ENCODE data around the gene SDHAF4. TPM values are rescaled to one million over a fixed set of nuclear protein-coding genes. Genes with fewer than 3 reads are reported as not detected.

Gene SDHAF4
- 9.3 and 11.2 TPM in 2 replicates for total RNA-seq

DNA sequence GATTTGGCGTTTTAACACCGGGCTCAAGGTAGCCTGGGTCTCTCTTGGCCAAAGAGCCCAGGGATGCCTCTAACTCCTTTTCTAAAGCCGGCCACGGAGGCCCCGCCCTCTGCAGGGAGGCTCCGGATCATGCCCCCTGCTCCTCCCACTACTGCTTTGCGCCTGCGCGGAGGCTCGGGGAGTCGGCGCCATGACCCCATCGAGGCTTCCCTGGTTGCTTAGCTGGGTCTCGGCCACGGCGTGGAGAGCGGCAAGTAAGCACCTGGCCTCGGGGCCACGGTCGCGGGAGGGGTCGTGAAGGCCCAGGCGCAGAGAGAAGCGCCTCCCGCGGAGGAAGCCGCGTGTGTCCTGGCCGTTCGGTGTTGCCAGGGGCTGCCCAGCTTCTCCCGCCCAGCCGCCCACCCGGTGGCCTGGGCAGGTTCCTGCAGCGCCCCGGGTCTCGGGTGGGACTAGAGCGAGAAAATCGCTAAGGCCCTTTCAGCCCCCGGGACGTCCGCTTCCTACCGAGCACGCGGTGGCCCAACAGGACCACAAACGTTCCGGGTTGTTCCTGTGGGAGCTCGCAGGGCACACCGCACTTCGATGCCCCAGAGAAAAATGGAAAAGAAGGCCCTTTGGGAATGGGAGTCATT lies at the start of gene SDHAF4:
SDHAF4 (plus strand) TSS at position 180 of the 632 bp plus-strand sequence; CDS start at position 191, 11 bp downstream.
- DNase-seq (ENCODE audit: low read depth) = peak; percentile 84
- TF ChIP-seq, protein P1, sequence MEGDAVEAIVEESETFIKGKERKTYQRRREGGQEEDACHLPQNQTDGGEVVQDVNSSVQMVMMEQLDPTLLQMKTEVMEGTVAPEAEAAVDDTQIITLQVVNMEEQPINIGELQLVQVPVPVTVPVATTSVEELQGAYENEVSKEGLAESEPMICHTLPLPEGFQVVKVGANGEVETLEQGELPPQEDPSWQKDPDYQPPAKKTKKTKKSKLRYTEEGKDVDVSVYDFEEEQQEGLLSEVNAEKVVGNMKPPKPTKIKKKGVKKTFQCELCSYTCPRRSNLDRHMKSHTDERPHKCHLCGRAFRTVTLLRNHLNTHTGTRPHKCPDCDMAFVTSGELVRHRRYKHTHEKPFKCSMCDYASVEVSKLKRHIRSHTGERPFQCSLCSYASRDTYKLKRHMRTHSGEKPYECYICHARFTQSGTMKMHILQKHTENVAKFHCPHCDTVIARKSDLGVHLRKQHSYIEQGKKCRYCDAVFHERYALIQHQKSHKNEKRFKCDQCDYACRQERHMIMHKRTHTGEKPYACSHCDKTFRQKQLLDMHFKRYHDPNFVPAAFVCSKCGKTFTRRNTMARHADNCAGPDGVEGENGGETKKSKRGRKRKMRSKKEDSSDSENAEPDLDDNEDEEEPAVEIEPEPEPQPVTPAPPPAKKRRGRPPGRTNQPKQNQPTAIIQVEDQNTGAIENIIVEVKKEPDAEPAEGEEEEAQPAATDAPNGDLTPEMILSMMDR (IDR thresholded peaks at IDR 0.05; ENCODE audit: insufficient read depth, low read depth, low read length) = peak; percentile 28
- H3K4me3 ChIP-seq (ENCODE audit: low read depth, low read length) = peak within 1 kb of the TSS; percentile 78

DNA sequence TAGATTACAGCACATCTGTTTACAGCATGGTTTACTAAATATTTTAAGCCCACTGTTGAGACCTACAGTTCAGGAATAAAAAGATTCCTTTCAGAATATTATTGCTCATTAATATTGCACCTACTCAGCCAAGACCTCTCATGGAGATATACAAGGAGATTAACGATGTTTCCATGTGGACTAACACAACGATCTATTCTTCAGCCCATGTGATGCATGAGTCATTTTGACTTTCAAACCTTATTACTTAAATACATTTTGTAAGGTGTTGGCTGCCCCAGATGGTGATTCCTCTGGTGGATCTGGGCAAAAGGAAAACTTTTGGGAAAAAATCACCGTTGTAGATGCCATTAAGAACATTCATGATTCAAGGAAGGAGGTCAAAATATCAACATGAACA lies 48.0 kb upstream of the SDHAF4 start:
- TF ChIP-seq, protein P1 (IDR thresholded peaks at IDR 0.05; ENCODE audit: insufficient read depth, low read depth, low read length) = no peak
- DNase-seq (ENCODE audit: low read depth) = no peak
- H3K4me3 ChIP-seq (ENCODE audit: low read depth, low read length) = no peak overlapping the region

DNA sequence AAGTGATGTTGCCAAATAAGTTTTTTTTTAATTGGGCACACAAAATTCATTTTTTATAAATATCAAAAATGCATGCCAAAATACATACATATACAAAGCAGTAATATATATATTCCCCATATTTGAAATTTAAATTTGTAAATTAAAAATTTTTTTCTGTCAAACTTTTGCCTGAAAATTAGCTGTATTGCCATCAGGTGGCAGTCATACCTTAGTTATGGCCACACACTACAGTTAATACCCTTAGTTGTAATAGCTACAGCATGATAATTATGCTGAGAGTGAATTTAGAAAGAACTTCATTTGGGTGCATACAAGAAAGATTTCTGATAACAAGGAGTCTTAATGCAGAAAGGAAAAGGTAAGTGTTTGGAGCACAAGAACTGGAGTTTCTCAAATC lies 46.2 kb upstream of the SDHAF4 start:
- H3K4me3 ChIP-seq (ENCODE audit: low read depth, low read length) = no peak overlapping the region
- TF ChIP-seq, protein P1 (IDR thresholded peaks at IDR 0.05; ENCODE audit: insufficient read depth, low read depth, low read length) = peak; percentile 44

DNA sequence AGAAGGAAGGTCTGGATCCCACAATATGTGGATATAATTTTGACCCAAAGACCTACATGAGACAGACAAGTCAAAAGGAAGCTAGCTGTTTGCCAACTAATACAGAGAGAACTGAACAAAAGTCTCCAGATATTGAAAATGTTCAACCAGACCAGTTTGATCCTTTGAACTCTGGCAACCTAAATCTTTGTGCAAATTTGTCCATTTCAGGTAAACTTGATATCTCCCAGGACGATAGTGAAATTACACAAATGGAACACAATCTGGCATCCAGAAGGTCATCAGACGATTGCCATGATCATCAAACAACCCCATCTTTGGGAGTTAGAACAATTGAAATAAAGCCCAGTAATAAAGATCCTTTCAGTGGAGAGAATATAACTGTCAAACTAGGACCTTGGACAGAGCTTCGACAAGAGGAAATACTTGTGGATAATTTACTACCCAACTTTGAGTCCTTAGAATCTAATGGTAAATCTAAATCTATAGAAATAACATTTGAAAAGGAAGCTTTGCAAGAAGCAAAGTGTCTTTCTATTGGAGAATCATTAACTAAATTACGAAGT lies 41.9 kb upstream of the SDHAF4 start:
- H3K4me3 ChIP-seq (ENCODE audit: low read depth, low read length) = no peak overlapping the region
- TF ChIP-seq, protein P1 (IDR thresholded peaks at IDR 0.05; ENCODE audit: insufficient read depth, low read depth, low read length) = no peak
- no peak for DNase-seq (ENCODE audit: low read depth)

More for the DNA sequence above, 46.2 kb upstream of the SDHAF4 start:
- DNase-seq (ENCODE audit: low read depth) = peak; percentile 13

DNA sequence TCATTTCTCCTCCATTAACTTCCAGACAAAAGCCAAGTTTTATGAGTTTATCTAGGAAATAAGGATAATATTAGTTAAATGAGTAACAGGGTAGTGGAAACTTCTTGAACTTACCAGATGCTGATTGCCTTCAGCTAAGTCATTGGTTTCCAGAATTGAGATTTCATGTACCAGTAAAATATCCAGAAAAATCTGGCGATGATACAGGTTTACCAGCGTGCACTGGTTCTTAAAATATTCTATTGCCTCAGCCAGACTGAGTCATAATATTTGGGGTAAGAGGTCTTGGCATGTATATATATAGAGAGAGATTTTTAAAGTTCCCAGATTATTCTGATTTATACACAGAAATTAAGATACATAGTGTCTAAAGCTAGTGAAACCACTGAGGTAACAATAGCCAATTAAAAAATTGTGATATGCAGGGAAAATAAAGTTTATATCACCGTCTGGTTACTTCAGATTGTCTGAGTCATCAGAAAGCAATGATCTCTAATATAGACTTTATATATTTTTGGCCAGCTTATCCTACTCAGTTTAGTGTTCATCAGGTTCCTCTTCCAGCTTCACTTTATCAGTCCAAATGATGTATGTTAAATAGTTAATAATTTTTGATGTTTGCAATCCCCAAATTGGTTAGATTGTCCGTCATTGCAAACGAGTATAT lies 39.5 kb upstream of the SDHAF4 start:
- TF ChIP-seq, protein P1 (IDR thresholded peaks at IDR 0.05; ENCODE audit: insufficient read depth, low read depth, low read length) = no peak
- no peak overlapping the region for H3K4me3 ChIP-seq (ENCODE audit: low read depth, low read length)
- DNase-seq (ENCODE audit: low read depth) = no peak

DNA sequence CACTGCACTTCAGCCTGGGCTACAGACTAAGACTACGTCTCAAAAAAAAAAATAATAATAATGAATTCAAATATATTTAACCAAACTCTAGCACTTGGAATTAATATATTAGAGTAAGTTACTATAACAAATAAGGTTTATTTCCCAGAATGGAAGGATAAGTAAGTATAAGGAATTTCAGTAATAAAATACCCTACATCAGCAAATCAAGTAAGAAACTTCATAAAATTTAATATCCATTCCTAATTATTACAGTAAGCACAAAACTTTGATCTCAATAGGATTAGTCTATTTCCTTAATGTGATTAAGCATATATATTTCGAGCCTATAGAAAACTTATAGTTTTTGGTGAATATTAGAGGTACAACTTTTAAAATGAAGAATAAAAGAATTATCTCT lies 36.7 kb upstream of the SDHAF4 start:
- TF ChIP-seq, protein P1 (IDR thresholded peaks at IDR 0.05; ENCODE audit: insufficient read depth, low read depth, low read length) = no peak
- H3K4me3 ChIP-seq (ENCODE audit: low read depth, low read length) = no peak overlapping the region
- no peak for DNase-seq (ENCODE audit: low read depth)

All from fibroblast of villous mesenchyme (primary cell).